ENCODE data around the gene PRR5L.

GRCh38 chr11:36438126-36438525 lies 142.0 kb downstream of the PRR5L start:
- TF ChIP-seq POLR2AphosphoS5 (IDR thresholded peaks at IDR 0.05; ENCODE audit: low read depth, low read length) (no peak), POLR2A (IDR thresholded peaks at IDR 0.05; ENCODE audit: low read depth, low read length) (no peak)
